CD4-positive, alpha-beta T cell treated with Interferon gamma for 1 hour (primary cell): Measurements from ENCODE around the gene KDM4B.

ENCODE experiments used
- DNase-seq: peaks from one replicate; pipeline ENCODE4 v3.0.0-alpha.2; 2020

The KDM4B gene

GRCh38 chr19:5074830-5075394 lies 106.0 kb downstream of the KDM4B start:
- no peak for DNase-seq

DNA sequence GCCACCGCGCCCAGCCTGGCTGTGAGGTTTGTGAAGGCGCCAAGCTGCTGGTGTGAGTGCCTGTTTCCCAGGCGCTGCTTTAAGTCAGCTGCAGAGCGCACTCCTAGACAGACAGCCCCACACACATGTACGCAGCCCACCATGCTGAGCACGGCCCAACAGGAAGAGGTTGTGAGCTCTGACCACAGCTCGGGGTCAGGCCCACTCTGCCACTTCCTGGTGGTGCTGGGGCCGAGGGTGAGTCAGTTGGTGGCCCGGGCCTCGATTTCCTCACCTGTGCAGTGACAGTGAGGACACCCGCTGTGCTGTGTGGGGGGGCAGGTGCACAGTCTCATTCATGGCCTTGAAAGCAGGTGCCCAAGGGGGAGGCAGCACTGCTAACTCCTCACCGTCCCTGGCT lies 106.7 kb downstream of the KDM4B start:
- DNase-seq, result no peak

DNA sequence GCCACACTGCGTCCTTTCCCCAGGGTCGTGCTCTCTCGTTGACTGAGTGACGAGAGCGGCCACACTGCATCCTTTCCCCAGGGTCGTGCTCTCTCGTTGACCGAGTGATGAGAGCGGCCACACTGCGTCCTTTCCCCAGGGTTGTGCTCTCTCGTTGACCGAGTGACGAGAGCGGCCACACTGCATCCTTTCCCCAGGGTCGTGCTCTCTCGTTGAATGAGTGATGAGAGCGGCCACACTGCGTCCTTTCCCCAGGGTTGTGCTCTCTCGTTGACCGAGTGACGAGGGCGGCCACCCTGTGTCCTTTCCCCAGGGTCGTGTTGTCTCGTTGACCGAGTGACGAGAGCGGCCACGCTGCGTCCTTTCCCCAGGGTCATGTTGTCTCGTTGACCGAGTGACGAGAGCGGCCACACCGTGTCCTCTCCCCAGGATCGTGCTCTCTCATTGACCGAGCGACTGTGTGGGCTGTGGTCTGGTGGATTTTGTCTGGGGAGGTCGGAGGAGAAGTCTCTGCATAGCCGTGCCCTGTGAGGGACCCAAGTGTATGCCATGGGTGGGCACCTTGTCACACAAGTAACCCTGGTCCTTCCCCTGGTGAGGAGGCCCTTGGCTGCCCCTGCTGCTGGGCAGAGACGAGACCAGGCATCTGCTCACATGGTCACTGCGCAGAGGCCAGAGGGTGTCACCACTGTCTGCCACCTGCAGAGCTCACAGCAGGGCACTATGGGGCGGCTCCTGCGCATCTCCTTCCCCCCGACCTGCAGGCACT lies 107.7 kb downstream of the KDM4B start:
- DNase-seq, result no peak

GRCh38 chr19:5077209-5077515 lies 108.2 kb downstream of the KDM4B start:
- DNase-seq, result no peak

GRCh38 chr19:5078182-5078581 lies 109.3 kb downstream of the KDM4B start:
- no peak for DNase-seq

- no peak for DNase-seq
Measured at GRCh38 chr19:5078666-5079065, 109.8 kb downstream of the KDM4B start.

- no peak for DNase-seq
Measured at GRCh38 chr19:5079071-5079774, 110.3 kb downstream of the KDM4B start.

GRCh38 chr19:5080030-5080654 lies 111.2 kb downstream of the KDM4B start:
- no peak for DNase-seq

- DNase-seq, result no peak
Measured at GRCh38 chr19:5080809-5081208, 111.9 kb downstream of the KDM4B start.

DNA sequence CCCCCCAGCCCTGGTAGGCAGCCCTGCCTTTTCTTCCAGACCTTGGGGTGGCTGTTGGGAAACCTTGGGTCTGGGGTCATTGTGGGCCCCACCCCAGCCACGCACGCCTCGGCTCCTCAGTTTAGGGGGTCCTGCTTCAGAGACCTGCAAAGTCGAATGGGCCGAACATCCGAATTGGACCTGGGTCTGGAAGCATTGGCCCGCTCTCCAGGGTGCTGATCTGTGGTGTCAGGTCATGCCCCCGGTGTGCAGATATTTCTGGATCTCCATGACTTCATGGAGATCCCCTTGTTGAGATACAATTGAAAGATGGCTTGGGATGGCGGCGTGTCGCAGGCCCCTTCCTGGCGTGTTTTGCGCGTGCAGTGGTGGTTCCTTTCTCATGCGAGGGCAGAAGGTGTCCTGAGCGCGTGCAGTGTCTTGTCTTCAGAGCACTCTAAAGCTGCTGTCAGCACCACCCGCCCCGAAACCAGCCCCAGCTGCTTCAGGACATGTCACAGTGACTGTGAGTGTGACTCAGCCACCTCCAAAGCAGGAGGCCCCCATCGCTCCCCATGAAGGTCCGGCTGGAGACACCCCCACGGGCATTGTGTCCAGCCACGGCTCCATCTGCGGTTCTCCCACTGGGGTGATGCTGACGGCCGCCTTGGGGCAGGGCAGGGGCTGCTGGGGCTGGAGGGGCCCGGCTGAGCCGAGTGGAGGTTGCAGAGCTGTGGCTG lies 112.7 kb downstream of the KDM4B start:
- DNase-seq, result no peak

DNA sequence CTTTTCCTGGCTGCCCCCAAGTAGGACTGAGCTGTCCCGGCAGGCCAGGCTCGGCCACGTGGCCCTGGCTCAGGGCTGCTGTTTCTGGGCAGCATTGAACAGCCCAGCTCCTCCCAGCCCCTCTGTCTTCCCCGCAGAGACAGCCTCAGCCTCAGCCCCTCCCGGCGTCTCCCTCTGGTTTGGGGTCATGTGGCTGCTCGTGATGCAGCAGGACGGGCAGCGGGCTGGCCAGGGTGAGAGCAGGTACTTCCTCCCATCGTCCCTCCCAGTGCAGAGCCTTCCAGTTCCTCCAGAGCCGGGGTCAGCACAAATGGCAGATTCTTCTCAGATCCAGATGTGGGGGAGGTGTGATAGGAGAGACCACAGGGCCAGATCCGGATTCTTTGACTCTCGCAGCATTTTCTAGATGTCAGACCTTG lies 114.6 kb downstream of the KDM4B start:
- DNase-seq, result no peak

DNA sequence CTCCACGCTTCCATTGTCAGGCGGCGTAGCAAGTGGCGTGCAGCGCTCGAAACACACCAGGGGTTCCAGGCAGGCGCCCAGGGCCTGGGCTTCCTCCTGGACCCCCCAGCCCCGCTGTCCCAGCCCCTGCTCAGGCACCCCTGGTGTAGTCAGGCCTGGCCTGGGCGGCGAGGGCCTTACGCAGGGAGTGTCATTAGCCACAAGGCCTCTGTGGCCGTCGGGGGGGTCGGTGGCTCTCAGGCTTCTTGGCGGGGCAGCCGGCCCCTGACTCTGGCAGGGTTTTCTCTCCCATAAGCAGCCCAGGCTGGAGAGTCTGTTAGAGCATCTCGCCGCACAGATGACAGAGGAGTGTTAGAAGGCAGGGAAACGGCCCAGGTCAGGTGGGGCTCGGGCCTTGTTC lies 116.7 kb downstream of the KDM4B start:
- DNase-seq, result no peak

DNA sequence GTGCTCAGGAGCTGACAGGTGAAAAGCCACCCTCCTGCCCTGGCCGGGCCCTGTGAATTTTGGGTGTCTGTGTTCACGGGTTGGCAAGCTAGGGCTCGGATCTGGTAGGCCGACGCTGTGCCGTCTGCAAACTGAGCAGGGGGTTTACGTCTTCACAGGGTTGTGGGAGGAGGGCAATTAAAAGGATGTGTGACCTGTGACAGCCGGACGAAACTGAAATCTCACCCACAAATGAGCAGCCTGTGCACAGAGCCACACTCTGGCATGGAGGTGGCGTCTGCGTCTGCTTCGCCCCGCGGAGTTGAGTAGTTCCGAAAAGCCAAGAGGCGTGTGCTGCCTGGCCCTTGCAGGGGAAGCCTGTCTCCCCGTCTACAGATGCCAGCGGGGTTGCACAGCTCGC lies 117.3 kb downstream of the KDM4B start:
- DNase-seq, result peak; percentile 6

DNA sequence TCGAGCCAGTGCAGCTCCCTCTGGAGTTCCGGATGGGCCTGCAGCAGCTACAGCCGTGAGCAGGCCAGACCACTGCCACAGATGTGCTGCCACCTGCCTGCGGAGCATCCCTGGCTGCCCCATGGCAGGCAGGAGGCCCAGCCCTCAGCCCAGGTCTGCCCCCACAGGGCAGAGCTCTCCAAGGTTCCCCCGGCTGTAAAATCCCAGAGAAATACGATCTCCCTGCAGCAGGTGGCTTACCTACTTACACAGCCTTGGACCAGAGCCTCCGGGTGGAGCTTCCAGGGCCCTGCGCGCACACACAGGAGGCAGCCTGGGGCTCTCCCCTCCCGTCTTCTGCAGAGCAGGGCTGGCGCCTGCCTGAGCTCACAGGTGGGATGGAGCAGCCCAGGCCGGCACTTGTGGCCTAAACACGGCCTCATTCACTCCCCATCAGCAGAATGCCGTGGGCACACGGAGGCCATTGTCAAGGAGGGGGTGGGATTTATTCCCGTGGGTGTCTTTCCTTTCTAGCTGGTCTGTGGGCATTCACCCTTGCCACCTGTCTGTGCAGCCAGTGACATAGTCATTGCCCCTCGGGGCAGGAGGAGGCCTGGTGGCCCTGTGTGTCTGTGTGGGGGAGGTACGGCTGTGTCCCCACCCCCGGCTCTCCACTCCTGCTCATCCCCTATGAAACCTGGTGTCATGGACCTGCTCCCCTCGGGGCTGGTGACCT lies 118.0 kb downstream of the KDM4B start:
- DNase-seq, result no peak

- no peak for DNase-seq
Measured at GRCh38 chr19:5089283-5089682, 120.4 kb downstream of the KDM4B start.

DNA sequence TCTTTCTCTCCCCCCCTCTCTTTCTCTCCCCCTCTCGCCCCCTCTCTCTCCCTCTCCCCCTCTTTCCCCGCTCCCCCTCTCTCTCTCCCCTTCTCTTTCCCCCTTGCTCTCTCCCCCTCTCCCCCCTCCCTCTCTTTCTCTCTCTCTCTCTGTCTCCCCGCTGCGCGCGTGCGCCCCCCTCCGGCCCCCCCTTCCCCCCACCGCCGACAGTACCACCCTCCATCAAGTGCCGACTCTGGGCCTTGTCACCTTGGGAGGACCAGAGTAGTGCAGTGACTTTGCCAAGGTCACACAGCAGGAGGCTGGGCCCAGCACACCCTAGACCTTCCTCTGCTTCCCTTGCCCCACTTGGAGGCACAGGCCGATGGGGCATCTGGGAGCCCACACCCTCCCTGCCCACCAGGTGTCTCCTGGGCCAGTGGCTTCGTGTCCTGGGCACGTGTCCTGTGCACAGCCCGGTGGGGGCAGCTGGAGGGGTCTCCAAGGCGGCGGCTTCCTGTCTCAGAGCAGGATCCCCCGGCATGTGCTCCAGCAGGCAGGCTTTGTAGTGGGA lies 121.6 kb downstream of the KDM4B start:
- no peak for DNase-seq

GRCh38 chr19:5091018-5091683 lies 122.2 kb downstream of the KDM4B start:
- no peak for DNase-seq

GRCh38 chr19:5091684-5092480 lies 123.0 kb downstream of the KDM4B start:
- DNase-seq, result no peak

DNA sequence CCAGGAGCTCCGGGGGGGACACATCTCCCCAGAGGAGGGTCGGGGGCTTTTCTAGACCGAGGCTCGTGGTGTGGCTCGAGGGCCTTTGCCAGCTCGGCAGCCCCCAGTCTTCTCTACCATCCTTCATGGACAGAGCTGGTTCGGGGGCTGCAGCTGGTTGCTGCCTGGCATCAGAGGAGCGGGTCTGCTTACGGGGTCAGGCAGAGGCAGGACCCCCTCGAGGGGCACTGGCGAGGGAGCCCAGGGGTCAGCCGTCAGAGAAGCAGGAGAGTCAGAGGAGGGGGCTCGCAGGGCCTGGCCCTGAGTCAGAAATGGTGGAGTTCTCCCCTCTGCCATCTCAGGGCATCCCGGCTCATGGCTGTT lies 123.5 kb downstream of the KDM4B start:
- no peak for DNase-seq

- no peak for DNase-seq
Measured at GRCh38 chr19:5093297-5093928, 124.5 kb downstream of the KDM4B start.
